ENCODE results near the gene KIAA0753. TPM values are rescaled to one million over a fixed set of nuclear protein-coding genes. Genes with fewer than 3 reads are reported as not detected.
"Not testable (repeated sequence)": the region's sequence is repeated elsewhere in the genome, so short reads cannot be mapped to it uniquely, and the experiment has no call there.

The KIAA0753 gene
- total RNA-seq, 4 donors from 2014 or later: 3.0 to 6.3 (median 3.6) TPM

GRCh38 chr17:6661464-6661848 lies 20.9 kb upstream of the KIAA0753 start:
- no peaks in the 10 kb centered on the region for H3K4me1 ChIP-seq
- no peak for TF ChIP-seq POLR2A (IDR thresholded peaks at IDR 0.05)
- TF ChIP-seq CTCF (IDR thresholded peaks at IDR 0.05 in 4 of 5, conservative IDR thresholded peaks at IDR 0.05 in 1 of 5): no peak
- ATAC-seq: no peak
- no peaks in the 10 kb centered on the region for H3K9me3 ChIP-seq
- H3K4me3 ChIP-seq: no peak overlapping the region
- intact Hi-C loops (cut with DNase I; ENCODE audit: low total_unique reads) (no loop called here), in situ Hi-C loops (cut with MboI; ENCODE audit: low sequenced_read_pairs in 4 of 4) (loop anchor here in 3 of 4 donors (10.0 to 25.0 kb wide), 3 partner anchors 176 to 351 kb away; partner anchors contain the start of genes BCL6B (in 3 of the 3), RNASEK (in 3 of the 3) and TEKT1 (in 1 of the 3))
- peaks cover 9 to 20% (median 13%) of the 10 kb centered on the region in 3 donors for H3K27me3 ChIP-seq
- no peak for DNase-seq
- H3K27ac ChIP-seq: no peak overlapping the region
- no peaks in the 10 kb centered on the region for H3K36me3 ChIP-seq

GRCh38 chr17:6660805-6661463 lies 20.4 kb upstream of the KIAA0753 start:
- DNase-seq (no peak), ATAC-seq (peak in 1 of 2 donors; percentile 8)
- H3K4me3 ChIP-seq: no peak overlapping the region
- no peak overlapping the region for H3K27ac ChIP-seq
- TF ChIP-seq POLR2A (IDR thresholded peaks at IDR 0.05) (no peak), CTCF (IDR thresholded peaks at IDR 0.05 in 4 of 5, conservative IDR thresholded peaks at IDR 0.05 in 1 of 5) (no peak)
- no peaks in the 10 kb centered on the region for H3K4me1 ChIP-seq
- peaks cover 9 to 20% (median 13%) of the 10 kb centered on the region in 3 donors for H3K27me3 ChIP-seq
- in situ Hi-C loops (cut with MboI; ENCODE audit: low sequenced_read_pairs in 4 of 4) (loop anchor here in 3 of 4 donors (10.0 to 25.0 kb wide), 3 partner anchors 176 to 351 kb away; partner anchors contain the start of genes BCL6B (in 3 of the 3), RNASEK (in 3 of the 3) and TEKT1 (in 1 of the 3)), intact Hi-C loops (cut with DNase I; ENCODE audit: low total_unique reads) (no loop called here)
- H3K9me3 ChIP-seq: no peaks in the 10 kb centered on the region
- no peaks in the 10 kb centered on the region for H3K36me3 ChIP-seq

- in situ Hi-C loops (cut with MboI; ENCODE audit: low sequenced_read_pairs in 4 of 4) (loop anchor here in 3 of 4 donors (10.0 to 25.0 kb wide), 3 partner anchors 177 to 352 kb away; partner anchors contain the start of genes BCL6B (in 3 of the 3), RNASEK (in 3 of the 3) and TEKT1 (in 1 of the 3)), intact Hi-C loops (cut with DNase I; ENCODE audit: low total_unique reads) (no loop called here)
- Histone ChIP-seq H3K27me3 (peaks cover 13 to 24% (median 17%) of the 10 kb centered on the region in 3 donors), H3K27ac (no peak overlapping the region), H3K4me1 (no peaks in the 10 kb centered on the region), H3K36me3 (no peaks in the 10 kb centered on the region), H3K9me3 (no peaks in the 10 kb centered on the region), H3K4me3 (no peak overlapping the region)
- ATAC-seq: no peak
- DNase-seq: no peak
- TF ChIP-seq CTCF (IDR thresholded peaks at IDR 0.05 in 4 of 5, conservative IDR thresholded peaks at IDR 0.05 in 1 of 5) (no peak), POLR2A (IDR thresholded peaks at IDR 0.05) (no peak)
Observed at GRCh38 chr17:6660101-6660500, 19.6 kb upstream of the KIAA0753 start.

- intact Hi-C loops (cut with DNase I; ENCODE audit: low total_unique reads): loop anchor here (10.0 kb wide), 1 partner anchor 1174 kb away; the partner anchor contains the start of genes DERL2 and MIS12
- not testable (repeated sequence) for H3K9me3 ChIP-seq, DNase-seq, H3K4me3 ChIP-seq, H3K36me3 ChIP-seq, H3K27ac ChIP-seq, ATAC-seq, H3K4me1 ChIP-seq
- in situ Hi-C loops (cut with MboI; ENCODE audit: low sequenced_read_pairs in 4 of 4): loop anchor here in 3 of 4 donors (25.0 kb wide), 2 partner anchors 179 to 354 kb away; partner anchors contain the start of genes BCL6B (in 3 of the 3), RNASEK (in 3 of the 3) and TEKT1 (in 1 of the 3)
- H3K27me3 ChIP-seq: peaks cover 21 to 39% (median 30%) of the 10 kb centered on the region in 3 donors
Observed at GRCh38 chr17:6658411-6658810, 17.9 kb upstream of the KIAA0753 start.
